ENCODE data around the gene MCM5.

Gene MCM5

GRCh38 chr22:35424761-35425160 is 24.8 kb downstream of the MCM5 start:
- Histone ChIP-seq H3K4me2 (ENCODE audit: low read length) (no peak overlapping the region), H3K36me3 (ENCODE audit: control insufficient read depth, low read length) (peaks cover 83% of the 10 kb centered on the region), H4K20me1 (ENCODE audit: control insufficient read depth, insufficient read depth, low read depth, low read length) (peaks cover 6% of the 10 kb centered on the region; the same call in 1 of the 2 replicates)

GRCh38 chr22:35425546-35425945 is 25.6 kb downstream of the MCM5 start:
- Histone ChIP-seq H3K4me1 (ENCODE audit: control insufficient read depth, low read length) (no peaks in the 10 kb centered on the region), H3K4me2 (ENCODE audit: low read length) (no peak overlapping the region), H4K20me1 (ENCODE audit: control insufficient read depth, insufficient read depth, low read depth, low read length) (peaks cover 6% of the 10 kb centered on the region; the same call in 1 of the 2 replicates), H3K79me2 (ENCODE audit: control insufficient read depth, low read length) (peaks cover 9% of the 10 kb centered on the region), H3K4me3 (ENCODE audit: low read length) (no peak overlapping the region), H3K9me2 (replicated peaks; ENCODE audit: control insufficient read depth, low read length) (no peaks in the 10 kb centered on the region), H3K36me3 (ENCODE audit: control insufficient read depth, low read length) (peaks cover 81% of the 10 kb centered on the region), H3F3A (ENCODE audit: control insufficient read depth, insufficient read depth) (peaks cover 18% of the 10 kb centered on the region), H3K27me3 (ENCODE audit: control insufficient read depth, low read length) (no peaks in the 10 kb centered on the region), H3K27ac (ENCODE audit: low read depth, low read length) (no peak overlapping the region), H3K9me3 (ENCODE audit: control insufficient read depth, insufficient read depth, low read length) (no peaks in the 10 kb centered on the region)
- no peak for TF ChIP-seq CTCF (IDR thresholded peaks at IDR 0.05; ENCODE audit: low read depth, low read length, poor library complexity, severe bottlenecking)
- no peak for TF ChIP-seq EZH2phosphoT487 (IDR thresholded peaks at IDR 0.05; ENCODE audit: borderline replicate concordance, low read length)

More at GRCh38 chr22:35424761-35425160, 24.8 kb downstream of the MCM5 start:
- TF ChIP-seq EZH2phosphoT487 (IDR thresholded peaks at IDR 0.05; ENCODE audit: borderline replicate concordance, low read length) = no peak
- no peak for TF ChIP-seq CTCF (IDR thresholded peaks at IDR 0.05; ENCODE audit: low read depth, low read length, poor library complexity, severe bottlenecking)
- Histone ChIP-seq H3K9me2 (replicated peaks; ENCODE audit: control insufficient read depth, low read length) (no peaks in the 10 kb centered on the region), H3K79me2 (ENCODE audit: control insufficient read depth, low read length) (peaks cover 9% of the 10 kb centered on the region), H3K4me3 (ENCODE audit: low read length) (no peak overlapping the region), H3K9me3 (ENCODE audit: control insufficient read depth, insufficient read depth, low read length) (no peaks in the 10 kb centered on the region), H3F3A (ENCODE audit: control insufficient read depth, insufficient read depth) (peaks cover 14% of the 10 kb centered on the region), H3K27me3 (ENCODE audit: control insufficient read depth, low read length) (no peaks in the 10 kb centered on the region), H3K27ac (ENCODE audit: low read depth, low read length) (no peak overlapping the region), H3K4me1 (ENCODE audit: control insufficient read depth, low read length) (no peaks in the 10 kb centered on the region)

GRCh38 chr22:35425971-35426800 is 26.2 kb downstream of the MCM5 start:
- Histone ChIP-seq H3K9me3 (ENCODE audit: control insufficient read depth, insufficient read depth, low read length) (no peaks in the 10 kb centered on the region), H3K4me2 (ENCODE audit: low read length) (no peak overlapping the region), H3K9me2 (replicated peaks; ENCODE audit: control insufficient read depth, low read length) (no peaks in the 10 kb centered on the region), H3K4me1 (ENCODE audit: control insufficient read depth, low read length) (no peaks in the 10 kb centered on the region), H3K36me3 (ENCODE audit: control insufficient read depth, low read length) (peaks cover 81% of the 10 kb centered on the region), H4K20me1 (ENCODE audit: control insufficient read depth, insufficient read depth, low read depth, low read length) (peaks cover 6% of the 10 kb centered on the region; the same call in 1 of the 2 replicates), H3K79me2 (ENCODE audit: control insufficient read depth, low read length) (peaks cover 9% of the 10 kb centered on the region), H3K27ac (ENCODE audit: low read depth, low read length) (no peak overlapping the region), H3K4me3 (ENCODE audit: low read length) (no peak overlapping the region), H3F3A (ENCODE audit: control insufficient read depth, insufficient read depth) (peaks cover 18% of the 10 kb centered on the region), H3K27me3 (ENCODE audit: control insufficient read depth, low read length) (no peaks in the 10 kb centered on the region)
- TF ChIP-seq CTCF (IDR thresholded peaks at IDR 0.05; ENCODE audit: low read depth, low read length, poor library complexity, severe bottlenecking) (no peak), EZH2phosphoT487 (IDR thresholded peaks at IDR 0.05; ENCODE audit: borderline replicate concordance, low read length) (no peak)
